ENCODE results near the gene FRMD4B. TPM values are rescaled to one million over a fixed set of nuclear protein-coding genes. Genes with fewer than 3 reads are reported as not detected.
"Not testable (repeated sequence)": the region's sequence is repeated elsewhere in the genome, so short reads cannot be mapped to it uniquely, and the experiment has no call there.

The FRMD4B gene
- total and polyA plus RNA-seq, 4 donors, result 16.6 to 96.4 (median 39.0) TPM

GRCh38 chr3:69276884-69277283 lies 109.0 kb downstream of the FRMD4B start:
- Histone ChIP-seq H3K36me3 (ENCODE audit: control insufficient read depth in 4 of 4, insufficient read depth in 4 of 4, low read length in 4 of 4) (peaks cover 0 to 5% (median 2%) of the 10 kb centered on the region in 4 donors), H3K27me3 (ENCODE audit: control insufficient read depth in 3 of 3, insufficient read depth in 3 of 3, low read length in 2 of 3) (no peaks in the 10 kb centered on the region), H3K9ac (ENCODE audit: insufficient read depth in 1 of 2, low read length in 2 of 2) (no peak overlapping the region), H3K27ac (ENCODE audit: low read depth in 1 of 2, low read length in 1 of 2) (no peak overlapping the region), H3K4me3 (no peak overlapping the region), H3K9me3 (ENCODE audit: control insufficient read depth in 4 of 4, insufficient read depth in 3 of 4, low read length in 3 of 4) (no peaks in the 10 kb centered on the region), H3K4me1 (ENCODE audit: control insufficient read depth in 5 of 5, insufficient read depth in 5 of 5, low read length in 5 of 5) (peaks cover 0 to under 1% (median 0%) of the 10 kb centered on the region in 5 donors)
- DNase-seq, result no peak
- no peak for TF ChIP-seq CTCF (IDR thresholded peaks at IDR 0.05; ENCODE audit: control extremely low read depth, extremely low read depth)
- 88 to 92% methylated on average over 4 of the region's 4 CpGs for WGBS, 2 donors
- no peak for ATAC-seq (ENCODE audit: insufficient read depth, low FRiP score)

- WGBS, 2 donors, result 97 to 98% methylated on average over 5 of the region's 5 CpGs
- not testable (repeated sequence) for DNase-seq; H3K9me3 ChIP-seq (ENCODE audit: control insufficient read depth in 4 of 4, insufficient read depth in 3 of 4, low read length in 3 of 4)
These were observed 109.7 kb downstream of the FRMD4B start for GRCh38 chr3:69276191-69276590.

GRCh38 chr3:69273896-69274295 lies 112.0 kb downstream of the FRMD4B start:
- Histone ChIP-seq H3K36me3 (ENCODE audit: control insufficient read depth in 4 of 4, insufficient read depth in 4 of 4, low read length in 4 of 4) (peaks cover 0 to 2% (median under 1%) of the 10 kb centered on the region in 4 donors), H3K4me3 (no peak overlapping the region), H3K9ac (ENCODE audit: insufficient read depth in 1 of 2, low read length in 2 of 2) (no peak overlapping the region), H3K27me3 (ENCODE audit: control insufficient read depth in 3 of 3, insufficient read depth in 3 of 3, low read length in 2 of 3) (no peaks in the 10 kb centered on the region), H3K9me3 (ENCODE audit: control insufficient read depth in 4 of 4, insufficient read depth in 3 of 4, low read length in 3 of 4) (no peaks in the 10 kb centered on the region), H3K4me1 (ENCODE audit: control insufficient read depth in 5 of 5, insufficient read depth in 5 of 5, low read length in 5 of 5) (no peaks in the 10 kb centered on the region), H3K27ac (ENCODE audit: low read depth in 1 of 2, low read length in 1 of 2) (no peak overlapping the region)
- 94 to 96% methylated on average over 1 of the region's 1 CpG for WGBS, 2 donors
- ATAC-seq (ENCODE audit: insufficient read depth, low FRiP score) (no peak), DNase-seq (no peak)
- no peak for TF ChIP-seq CTCF (IDR thresholded peaks at IDR 0.05; ENCODE audit: control extremely low read depth, extremely low read depth)

More at GRCh38 chr3:69276191-69276590, 109.7 kb downstream of the FRMD4B start:
- H3K27me3 ChIP-seq (ENCODE audit: control insufficient read depth in 3 of 3, insufficient read depth in 3 of 3, low read length in 2 of 3); H3K4me1 ChIP-seq (ENCODE audit: control insufficient read depth in 5 of 5, insufficient read depth in 5 of 5, low read length in 5 of 5); H3K27ac ChIP-seq (ENCODE audit: low read depth in 1 of 2, low read length in 1 of 2); ATAC-seq (ENCODE audit: insufficient read depth, low FRiP score); H3K9ac ChIP-seq (ENCODE audit: insufficient read depth in 1 of 2, low read length in 2 of 2); H3K4me3 ChIP-seq; H3K36me3 ChIP-seq (ENCODE audit: control insufficient read depth in 4 of 4, insufficient read depth in 4 of 4, low read length in 4 of 4): not testable (repeated sequence)

GRCh38 chr3:69272556-69272955 lies 113.3 kb downstream of the FRMD4B start:
- DNase-seq (no peak), ATAC-seq (ENCODE audit: insufficient read depth, low FRiP score) (no peak)

More at GRCh38 chr3:69272556-69272955, 113.3 kb downstream of the FRMD4B start:
- no peak overlapping the region for H3K9ac ChIP-seq (ENCODE audit: insufficient read depth in 1 of 2, low read length in 2 of 2)
- TF ChIP-seq CTCF (IDR thresholded peaks at IDR 0.05; ENCODE audit: control extremely low read depth, extremely low read depth), result no peak
- no peaks in the 10 kb centered on the region for H3K4me1 ChIP-seq (ENCODE audit: control insufficient read depth in 5 of 5, insufficient read depth in 5 of 5, low read length in 5 of 5)
- H3K4me3 ChIP-seq, result no peak overlapping the region
- no peaks in the 10 kb centered on the region for H3K27me3 ChIP-seq (ENCODE audit: control insufficient read depth in 3 of 3, insufficient read depth in 3 of 3, low read length in 2 of 3)
- 83 to 89% methylated on average over 2 of the region's 2 CpGs for WGBS, 2 donors
- H3K9me3 ChIP-seq (ENCODE audit: control insufficient read depth in 4 of 4, insufficient read depth in 3 of 4, low read length in 3 of 4), result no peaks in the 10 kb centered on the region
- H3K27ac ChIP-seq (ENCODE audit: low read depth in 1 of 2, low read length in 1 of 2), result no peak overlapping the region
- peaks cover 0 to 6% (median 0%) of the 10 kb centered on the region in 4 donors for H3K36me3 ChIP-seq (ENCODE audit: control insufficient read depth in 4 of 4, insufficient read depth in 4 of 4, low read length in 4 of 4)
